ENCODE results near the gene TRIM8.

TRIM8 gene

GRCh38 chr10:102616066-102616770, 28.1 kb upstream of the TRIM8 start:
- DNase-seq (ENCODE audit: low read depth) = peak; percentile 64

- no peak for DNase-seq (ENCODE audit: low read depth)
Observed at GRCh38 chr10:102617041-102617440, 27.2 kb upstream of the TRIM8 start.

- no peak for DNase-seq (ENCODE audit: low read depth)
Observed at GRCh38 chr10:102617816-102618215, 26.5 kb upstream of the TRIM8 start.

- no peak for DNase-seq (ENCODE audit: low read depth)
Observed at GRCh38 chr10:102619281-102619981, 24.8 kb upstream of the TRIM8 start.

GRCh38 chr10:102620138-102620590, 24.1 kb upstream of the TRIM8 start:
- DNase-seq (ENCODE audit: low read depth) = no peak

GRCh38 chr10:102620591-102621442, 23.5 kb upstream of the TRIM8 start:
- no peak for DNase-seq (ENCODE audit: low read depth)

- no peak for DNase-seq (ENCODE audit: low read depth)
Observed at GRCh38 chr10:102621443-102622325, 22.6 kb upstream of the TRIM8 start.

- no peak for DNase-seq (ENCODE audit: low read depth)
Observed at GRCh38 chr10:102624094-102624493, 20.2 kb upstream of the TRIM8 start.

- no peak for DNase-seq (ENCODE audit: low read depth)
Observed at GRCh38 chr10:102624751-102625645, 19.3 kb upstream of the TRIM8 start.

- no peak for DNase-seq (ENCODE audit: low read depth)
Observed at GRCh38 chr10:102626026-102626685, 18.1 kb upstream of the TRIM8 start.

- peak; percentile 64 for DNase-seq (ENCODE audit: low read depth)
Observed at GRCh38 chr10:102627291-102627735, 17.0 kb upstream of the TRIM8 start.

GRCh38 chr10:102627736-102628293, 16.5 kb upstream of the TRIM8 start:
- DNase-seq (ENCODE audit: low read depth) = peak; percentile 90

- peak; percentile 37 for DNase-seq (ENCODE audit: low read depth)
Observed at GRCh38 chr10:102628451-102628911, 15.8 kb upstream of the TRIM8 start.

- DNase-seq (ENCODE audit: low read depth) = peak; percentile 93
Observed at GRCh38 chr10:102629661-102630614, 14.3 kb upstream of the TRIM8 start.

GRCh38 chr10:102630663-102631062, 13.6 kb upstream of the TRIM8 start:
- no peak for DNase-seq (ENCODE audit: low read depth)

- DNase-seq (ENCODE audit: low read depth) = no peak
Observed at GRCh38 chr10:102631525-102632393, 12.5 kb upstream of the TRIM8 start.

- DNase-seq (ENCODE audit: low read depth) = peak; percentile 62
Observed at GRCh38 chr10:102632394-102633111, 11.7 kb upstream of the TRIM8 start.
